Activated T-cell treated with anti-CD3 and anti-CD28 coated beads, Interleukin-2, amount 50 U/mL, for 1 hour (primary cell): ENCODE data around the gene DMD.
"Not testable (repeated sequence)": the region's sequence is repeated elsewhere in the genome, so short reads cannot be mapped to it uniquely, and the experiment has no call there.

ENCODE experiments used
- DNase-seq: peaks from one replicate; pipeline ENCODE4 v3.0.0-alpha.2; 2020

DMD gene

GRCh38 chrX:32839781-32840180, 371.6 kb downstream of the DMD start:
- DNase-seq, result no peak

- no peak for DNase-seq
Measured at GRCh38 chrX:32825009-32825408, 386.3 kb downstream of the DMD start.

- no peak for DNase-seq
Measured at GRCh38 chrX:32804034-32804433, 407.3 kb downstream of the DMD start.

GRCh38 chrX:32798990-32799389, 412.4 kb downstream of the DMD start:
- no peak for DNase-seq

- no peak for DNase-seq
Measured at GRCh38 chrX:32788936-32789335, 422.4 kb downstream of the DMD start.

- DNase-seq, result no peak
Measured at GRCh38 chrX:32780109-32780508, 431.2 kb downstream of the DMD start.

- DNase-seq, result no peak
Measured at GRCh38 chrX:32778965-32779364, 432.4 kb downstream of the DMD start.

GRCh38 chrX:32774966-32775365, 436.4 kb downstream of the DMD start:
- no peak for DNase-seq

GRCh38 chrX:32749070-32749469, 462.3 kb downstream of the DMD start:
- no peak for DNase-seq

GRCh38 chrX:32745323-32745722, 466.0 kb downstream of the DMD start:
- no peak for DNase-seq

GRCh38 chrX:32744921-32745320, 466.4 kb downstream of the DMD start:
- no peak for DNase-seq

- no peak for DNase-seq
Measured at GRCh38 chrX:32741910-32742309, 469.4 kb downstream of the DMD start.

GRCh38 chrX:32708542-32708941, 502.8 kb downstream of the DMD start:
- no peak for DNase-seq

- DNase-seq, result not testable (repeated sequence)
Measured at GRCh38 chrX:32705385-32705784, 506.0 kb downstream of the DMD start.

- no peak for DNase-seq
Measured at GRCh38 chrX:32687379-32687778, 524.0 kb downstream of the DMD start.

- no peak for DNase-seq
Measured at GRCh38 chrX:32678487-32678886, 532.9 kb downstream of the DMD start.

GRCh38 chrX:32673193-32673592, 538.2 kb downstream of the DMD start:
- no peak for DNase-seq

- DNase-seq, result no peak
Measured at GRCh38 chrX:32662516-32662915, 548.8 kb downstream of the DMD start.

GRCh38 chrX:32644476-32645245, 566.7 kb downstream of the DMD start:
- no peak for DNase-seq

- no peak for DNase-seq
Measured at GRCh38 chrX:32642283-32642682, 569.1 kb downstream of the DMD start.

- no peak for DNase-seq
Measured at GRCh38 chrX:32618154-32618553, 593.2 kb downstream of the DMD start.

- no peak for DNase-seq
Measured at GRCh38 chrX:32614707-32615106, 596.6 kb downstream of the DMD start.

GRCh38 chrX:32599156-32599555, 612.2 kb downstream of the DMD start:
- DNase-seq, result no peak

- DNase-seq, result no peak
Measured at GRCh38 chrX:32598707-32599106, 612.6 kb downstream of the DMD start.

GRCh38 chrX:32597777-32598176, 613.6 kb downstream of the DMD start:
- no peak for DNase-seq
